Stimulated activated CD4-positive, alpha-beta T cell treated with anti-CD3 and anti-CD28 coated beads, Interleukin-15, amount 100 ng/mL, for 24 hours (primary cell): ENCODE results near the gene CMTM2.
A peak's percentile ranks its signal among the peaks of the same experiment; 100 is the strongest.

ENCODE experiments used
- DNase-seq: peaks from one replicate; pipeline ENCODE4 v3.0.0-alpha.2; 2020

Gene CMTM2

GRCh38 chr16:66578651-66579531 is at the start of gene CMTM2:
CMTM2 (plus strand) TSS chr16:66579463; CDS start chr16:66579608, 145 bp downstream.
- DNase-seq, result peak; percentile 24

GRCh38 chr16:66529475-66529874 is 49.8 kb upstream of the CMTM2 start:
- DNase-seq, result no peak

- no peak for DNase-seq
Measured at GRCh38 chr16:66534376-66534799, 44.9 kb upstream of the CMTM2 start.

DNA sequence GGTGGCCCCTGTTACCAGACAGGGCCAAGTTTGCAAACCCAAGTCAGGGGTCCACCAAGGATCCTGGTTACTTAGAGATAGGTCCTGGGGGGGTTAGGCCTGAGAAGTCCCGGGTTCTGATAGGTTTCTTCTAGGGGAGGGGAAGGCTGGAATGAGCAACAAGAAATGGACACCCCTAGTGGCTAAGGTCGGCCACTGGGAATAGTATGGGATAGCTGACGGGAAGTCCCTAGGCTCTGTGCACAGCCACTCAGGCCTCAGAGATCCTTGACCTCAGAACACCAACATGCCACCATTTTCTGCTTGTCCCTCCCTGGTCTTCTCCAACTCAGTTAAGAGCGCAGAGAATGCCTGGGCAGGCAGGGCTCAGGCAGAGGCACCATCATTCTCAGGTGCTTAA is 42.7 kb upstream of the CMTM2 start:
- no peak for DNase-seq

GRCh38 chr16:66537236-66537635 is 42.0 kb upstream of the CMTM2 start:
- no peak for DNase-seq

GRCh38 chr16:66538910-66539309 is 40.4 kb upstream of the CMTM2 start:
- DNase-seq, result no peak

GRCh38 chr16:66539623-66540469 is 39.4 kb upstream of the CMTM2 start:
- no peak for DNase-seq

GRCh38 chr16:66541388-66542355 is 37.6 kb upstream of the CMTM2 start:
- DNase-seq, result no peak

- no peak for DNase-seq
Measured at GRCh38 chr16:66542396-66542795, 36.9 kb upstream of the CMTM2 start.

- DNase-seq, result no peak
Measured at GRCh38 chr16:66543541-66543940, 35.7 kb upstream of the CMTM2 start.

DNA sequence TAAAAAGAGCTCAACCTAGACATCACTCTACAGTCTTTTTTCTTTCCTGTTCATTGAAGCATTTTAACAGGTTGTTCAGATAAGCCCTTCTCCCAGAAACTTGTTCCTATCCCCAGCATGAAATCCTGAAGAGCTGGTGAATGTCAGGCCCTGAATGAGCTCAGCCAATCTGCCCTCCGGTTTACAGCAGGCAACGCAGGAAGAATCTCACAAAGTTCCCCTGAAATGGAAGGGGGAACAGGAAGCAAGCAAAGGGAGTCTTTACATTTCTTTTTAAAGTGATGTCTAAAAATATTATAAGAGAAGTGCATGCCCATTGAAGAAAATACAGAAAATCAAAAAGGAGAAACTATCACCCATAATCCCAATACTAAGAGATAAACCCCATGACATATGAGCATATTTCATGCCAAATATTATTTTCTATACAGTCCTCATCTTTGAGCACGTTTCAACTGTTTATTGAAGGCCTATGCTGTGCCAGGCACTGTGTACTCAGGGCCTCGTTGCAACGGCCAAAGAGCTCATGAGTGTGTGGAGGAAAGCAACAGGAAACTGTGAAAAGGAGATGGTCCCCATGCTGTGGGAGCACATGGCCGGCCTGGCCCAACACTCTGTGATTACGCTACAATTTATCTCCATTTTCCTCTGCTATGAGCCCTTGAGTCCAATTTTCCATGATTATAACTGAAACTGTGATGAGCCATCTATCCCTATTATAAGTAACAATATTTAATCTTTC is 35.1 kb upstream of the CMTM2 start:
- DNase-seq, result no peak

- DNase-seq, result no peak
Measured at GRCh38 chr16:66547101-66547989, 31.9 kb upstream of the CMTM2 start.

DNA sequence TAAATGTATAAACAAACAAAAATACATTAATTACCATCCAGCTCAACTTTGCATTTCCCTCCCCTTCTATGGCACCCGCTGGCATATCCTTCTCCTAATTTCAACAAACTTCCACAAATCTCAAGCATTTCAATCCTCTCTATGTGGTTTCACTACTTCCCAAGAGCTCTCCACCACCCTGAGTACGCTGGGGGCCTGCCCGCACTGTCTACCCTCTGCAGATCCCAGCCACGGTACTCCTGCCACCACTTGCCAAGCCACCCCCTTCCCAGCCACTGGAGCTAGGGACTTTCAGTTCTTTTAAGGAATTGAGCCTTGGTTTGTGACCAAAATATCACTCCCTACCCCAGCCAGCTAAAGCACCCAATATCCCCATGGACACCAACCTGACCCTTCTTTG is 31.2 kb upstream of the CMTM2 start:
- DNase-seq, result no peak

- DNase-seq, result no peak
Measured at GRCh38 chr16:66548868-66549267, 30.4 kb upstream of the CMTM2 start.

GRCh38 chr16:66549284-66550131 is 29.8 kb upstream of the CMTM2 start, which contains the start of gene TK2:
TK2 (minus strand) TSS chr16:66550122; CDS start chr16:66550061, 61 bp downstream.
- peak; percentile 84 for DNase-seq

DNA sequence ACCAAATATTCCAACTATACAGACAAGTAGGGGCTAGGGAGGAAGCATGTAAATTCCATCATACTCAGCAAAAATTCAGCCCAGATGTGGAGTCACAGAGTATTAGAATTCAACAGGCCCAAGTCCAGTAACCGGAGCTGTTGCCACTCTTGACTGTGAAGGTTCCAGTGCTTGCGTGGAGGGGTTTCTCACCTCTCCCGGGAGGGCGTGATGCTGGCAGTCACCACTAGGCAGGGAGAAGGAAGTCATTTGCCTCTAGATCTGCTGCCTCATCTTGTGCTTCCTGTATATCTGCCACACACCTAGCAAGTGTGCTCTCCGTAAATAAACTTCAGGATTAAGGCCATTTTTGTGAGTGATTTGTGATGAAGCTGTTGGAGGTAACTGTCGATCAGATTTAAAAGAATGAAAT is 27.9 kb upstream of the CMTM2 start:
- DNase-seq, result peak; percentile 72

DNA sequence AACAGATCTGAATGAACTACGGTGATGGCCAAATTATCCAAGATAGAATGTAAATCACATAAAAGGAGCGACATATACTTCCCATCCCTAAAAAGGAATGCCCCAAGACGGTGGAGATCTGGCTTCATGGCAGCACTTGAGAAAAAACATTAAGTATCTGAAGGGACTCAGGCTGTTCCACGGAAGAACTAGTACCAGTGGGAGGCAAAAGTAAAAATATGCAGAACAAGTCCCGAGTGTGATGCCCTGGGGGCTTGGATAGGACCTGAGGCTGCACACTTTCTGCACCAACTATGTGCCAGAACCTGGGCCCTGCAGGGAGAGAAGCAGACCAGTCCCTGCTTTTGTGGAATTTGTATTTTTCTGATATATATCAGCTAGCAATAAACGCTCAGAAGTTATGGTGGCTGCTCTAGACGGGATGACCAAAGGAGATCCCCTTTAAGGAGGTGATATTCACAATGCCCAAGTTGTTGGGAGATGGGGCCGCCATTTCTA is 27.4 kb upstream of the CMTM2 start:
- peak; percentile 17 for DNase-seq

DNA sequence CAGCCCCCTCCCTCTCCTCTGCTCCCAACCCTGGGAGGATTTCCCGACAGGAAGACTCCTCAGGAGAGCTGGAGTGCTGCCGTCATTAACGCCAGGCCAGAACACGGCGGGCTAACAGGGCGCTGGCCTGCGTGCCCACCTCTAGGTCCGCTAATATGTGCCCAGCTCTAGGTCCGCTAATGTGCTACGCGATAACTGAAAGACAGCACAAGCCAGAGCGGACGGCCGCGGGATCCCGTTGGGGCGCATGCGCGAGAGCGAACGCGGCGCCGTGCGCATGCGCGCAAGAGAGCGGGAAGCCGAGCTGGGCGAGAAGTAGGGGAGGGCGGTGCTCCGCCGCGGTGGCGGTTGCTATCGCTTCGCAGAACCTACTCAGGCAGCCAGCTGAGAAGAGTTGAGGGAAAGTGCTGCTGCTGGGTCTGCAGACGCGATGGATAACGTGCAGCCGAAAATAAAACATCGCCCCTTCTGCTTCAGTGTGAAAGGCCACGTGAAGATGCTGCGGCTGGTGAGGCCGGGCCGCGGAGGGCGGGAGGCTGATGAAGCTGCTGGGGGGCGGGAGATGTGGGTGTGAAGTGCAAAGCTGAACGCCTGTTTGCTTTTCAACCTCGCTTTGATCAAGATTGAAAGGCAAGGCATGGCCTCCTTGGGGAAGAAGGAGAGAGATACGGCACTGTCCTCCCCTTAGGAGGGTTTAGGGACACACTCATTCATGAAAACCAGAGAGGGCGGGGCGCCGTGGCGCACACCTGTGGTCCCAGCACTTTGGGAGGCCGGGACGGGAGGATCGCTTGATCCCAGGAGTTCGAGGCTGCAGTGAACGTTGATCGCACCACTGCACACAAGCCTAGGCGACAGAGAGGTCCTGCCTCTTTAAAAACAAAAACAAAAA is 26.7 kb upstream of the CMTM2 start, which contains the start of gene CKLF:
CKLF (plus strand) TSS at position 291 of the 892 bp plus-strand sequence; CDS start at position 431, 140 bp downstream.
- DNase-seq, result peak; percentile 91
